ENCODE measurements around the gene HOXA3.

GRCh38 chr7:27112955-27113949, 39.1 kb downstream of the HOXA3 start:
- TF ChIP-seq CTCF (conservative IDR thresholded peaks at IDR 0.05) (no peak), ZFX (IDR thresholded peaks at IDR 0.05) (no peak)
